HG02588 (cell line): ENCODE results near the gene CDS2.

Experiments used
- ATAC-seq: cut with Tn5 transposase; IDR thresholded peaks from one replicate; pipeline ENCODE4 v1.9.1; 2021; ENCODE audit warnings: mild to moderate bottlenecking, moderate library complexity; ENCODE audit not compliant: unreplicated experiment

Gene CDS2

DNA sequence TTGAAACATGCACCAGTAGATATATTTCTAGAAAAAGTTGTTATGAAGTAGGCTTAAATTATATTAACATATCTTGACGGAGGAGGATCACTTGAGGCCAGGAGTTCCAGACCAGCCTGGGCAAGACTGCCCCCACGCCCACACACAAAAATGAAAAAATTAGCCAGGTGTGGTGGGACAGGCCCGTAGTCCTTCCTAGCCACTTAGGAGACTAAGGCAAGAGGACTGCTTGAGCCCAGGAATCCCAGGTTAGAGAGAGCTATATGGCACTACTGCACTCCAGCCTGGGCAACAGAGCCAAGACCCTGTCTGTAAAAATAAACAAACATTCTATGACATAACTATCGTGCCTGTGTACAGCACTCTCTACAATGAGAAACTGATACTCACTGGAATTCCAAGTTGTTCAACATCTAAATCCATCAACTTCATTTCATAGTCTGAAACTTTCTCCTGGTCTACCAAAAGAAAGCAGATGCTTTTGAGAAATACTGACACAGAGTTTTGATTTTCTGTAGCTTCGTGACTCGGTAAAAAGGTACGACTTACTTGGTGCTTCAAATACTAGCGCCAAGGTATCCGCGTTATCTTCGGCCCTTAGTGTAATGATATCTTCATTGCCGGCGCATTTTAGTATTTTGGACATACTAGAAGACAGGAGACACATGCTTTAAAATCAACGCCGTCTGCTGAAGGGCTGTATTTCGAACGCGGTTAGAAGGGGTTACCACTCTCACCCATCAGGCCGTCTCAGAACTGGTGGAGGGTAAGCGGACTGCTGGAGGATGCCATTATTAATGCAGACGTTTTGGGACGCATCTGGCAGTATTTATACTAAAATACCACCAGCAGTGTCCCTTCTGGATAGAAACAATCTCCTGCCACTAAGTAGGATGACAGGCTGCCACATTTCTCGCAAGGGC is 8.3 kb upstream of the CDS2 start:
- no peak for ATAC-seq

DNA sequence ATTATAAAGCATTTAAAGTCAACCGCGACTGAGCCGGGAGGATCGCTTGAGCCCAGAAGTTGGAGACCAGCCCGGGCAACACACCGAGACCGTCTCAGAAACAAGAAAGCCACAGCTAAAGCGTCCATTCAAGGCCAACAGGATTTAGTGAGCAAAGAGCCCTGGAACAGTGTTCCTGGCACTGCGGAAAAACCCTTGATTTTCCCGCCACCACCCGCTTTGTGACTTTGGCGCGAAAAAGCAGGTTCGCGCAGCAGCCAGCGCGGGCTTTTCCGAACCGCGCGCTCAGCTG is 7.7 kb upstream of the CDS2 start:
- no peak for ATAC-seq

DNA sequence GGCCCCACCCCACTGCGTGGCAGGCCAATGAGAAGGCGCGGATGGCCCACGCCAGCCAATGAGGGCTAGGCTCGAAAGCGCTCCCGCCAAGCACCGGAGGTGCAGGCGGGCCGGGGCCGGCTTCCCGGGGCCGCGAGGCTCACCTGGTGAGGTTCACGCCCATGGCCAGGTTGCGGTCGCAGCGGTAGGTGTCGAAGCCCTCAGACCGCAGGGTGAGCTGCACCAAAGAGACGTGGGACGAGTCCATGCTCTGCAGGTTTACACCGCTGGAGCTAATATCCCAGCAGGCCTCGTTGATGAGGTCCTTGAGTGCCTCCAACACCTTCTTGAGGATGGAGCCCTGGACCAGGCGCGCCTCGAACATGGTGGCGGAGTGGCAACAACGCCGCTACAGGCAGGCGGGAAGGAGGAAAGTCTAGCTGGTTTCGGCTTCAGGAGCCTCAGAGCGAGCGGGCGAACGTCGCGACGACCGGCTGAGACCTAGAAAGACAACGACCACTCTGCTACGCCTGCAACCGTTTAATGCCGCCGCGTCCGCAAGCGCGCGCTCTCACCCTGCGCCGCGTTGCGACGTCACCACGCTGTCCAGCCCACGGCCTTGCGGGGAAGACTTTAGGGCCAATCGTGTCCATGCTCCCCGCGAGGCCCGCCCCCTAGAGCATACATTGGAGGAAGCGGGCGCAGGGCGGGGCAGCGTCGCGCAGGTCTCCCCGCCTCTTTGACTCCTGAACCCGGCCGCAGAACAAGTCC is 7.2 kb upstream of the CDS2 start, which contains the start of gene PCNA:
Gene PCNA (minus strand): TSS at position 524 of the 750 bp plus-strand sequence. CDS start 160 bp downstream, at position 364.
- ATAC-seq = peak; percentile 96

DNA sequence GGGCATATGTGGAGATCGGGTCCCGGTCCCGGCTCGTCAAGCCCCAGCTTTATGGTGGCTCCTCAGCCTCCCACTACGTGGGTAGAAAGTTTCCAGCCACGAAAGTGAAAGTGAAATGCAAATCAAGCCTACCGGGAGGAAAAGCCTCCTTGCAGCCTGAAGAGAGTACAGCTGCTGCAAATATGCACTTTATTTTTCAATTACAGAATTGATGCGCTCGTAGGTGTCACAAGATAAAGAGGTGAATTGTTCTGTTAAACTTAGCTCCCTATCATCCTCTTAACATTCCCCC is 6.7 kb upstream of the CDS2 start:
- no peak for ATAC-seq

DNA sequence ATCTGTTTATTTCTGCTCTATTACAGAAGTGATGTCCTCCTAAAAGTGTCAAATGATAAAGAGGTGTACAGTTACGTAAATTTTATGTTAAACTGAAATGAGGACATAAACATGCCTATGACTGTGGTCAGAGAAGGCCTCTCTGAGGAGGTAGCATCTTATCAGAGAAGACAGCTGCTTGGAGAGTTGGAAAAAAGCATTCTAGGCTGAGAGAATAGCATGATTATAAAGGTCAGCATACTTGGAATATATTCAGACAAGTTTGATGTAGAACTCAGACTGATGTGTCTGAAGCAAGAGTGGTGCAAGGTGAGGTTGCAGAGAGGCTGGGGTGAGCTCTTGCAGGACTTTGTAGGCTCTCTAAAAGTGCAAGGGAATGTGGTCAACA is 3.9 kb upstream of the CDS2 start:
- no peak for ATAC-seq

GRCh38 chr20:5127204-5127858 is 523 bp downstream of the CDS2 start:
- ATAC-seq = peak; percentile 17

DNA sequence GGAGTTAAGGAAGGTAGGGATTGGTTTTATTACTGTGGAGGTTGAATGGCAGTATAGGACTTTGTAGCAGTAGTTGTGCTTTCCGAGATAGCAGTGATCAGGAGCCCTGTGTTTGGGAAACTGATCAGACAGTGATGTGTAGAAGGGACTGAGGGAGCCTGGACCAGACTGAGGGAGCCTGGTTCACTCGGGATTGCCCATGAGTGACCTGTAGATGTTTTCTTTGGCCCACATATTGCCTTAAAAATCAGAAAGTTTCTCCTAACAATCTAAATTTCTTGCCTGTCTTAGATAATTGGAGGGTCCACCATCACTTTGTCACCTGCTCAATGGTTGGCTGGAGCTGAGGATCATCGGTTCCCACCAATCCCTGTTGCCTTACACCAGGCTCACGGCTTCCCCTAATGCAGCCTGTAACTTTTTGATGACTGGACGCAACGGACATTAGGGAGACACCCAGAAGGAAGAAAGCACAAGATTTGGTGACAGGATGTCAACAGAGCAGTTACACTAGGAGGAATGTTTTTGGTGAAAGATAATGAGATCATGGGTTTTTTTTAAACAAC is 1.1 kb downstream of the CDS2 start:
- no peak for ATAC-seq

DNA sequence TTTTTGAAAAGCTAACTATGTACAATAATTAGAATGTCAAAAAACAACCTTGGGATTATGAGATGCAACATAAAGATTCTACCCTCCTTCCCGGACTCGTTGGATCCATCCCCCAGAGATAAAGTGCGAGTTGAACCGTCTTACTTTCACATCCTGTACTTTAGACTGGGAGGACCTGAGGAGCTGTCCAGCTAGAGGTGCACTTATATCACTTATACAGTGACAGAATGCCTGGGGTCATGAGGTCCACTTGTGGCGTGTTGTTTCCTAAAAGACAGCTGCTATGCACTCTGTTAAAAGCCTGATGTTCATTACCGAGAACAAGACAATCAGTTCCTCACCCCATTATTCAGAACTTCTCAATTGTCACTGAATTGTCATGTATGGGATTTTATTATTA is 2.1 kb downstream of the CDS2 start:
- no peak for ATAC-seq

- no peak for ATAC-seq
Measured at GRCh38 chr20:5131502-5131901, 4.7 kb downstream of the CDS2 start.

- ATAC-seq = no peak
Measured at GRCh38 chr20:5133998-5134397, 7.2 kb downstream of the CDS2 start.

DNA sequence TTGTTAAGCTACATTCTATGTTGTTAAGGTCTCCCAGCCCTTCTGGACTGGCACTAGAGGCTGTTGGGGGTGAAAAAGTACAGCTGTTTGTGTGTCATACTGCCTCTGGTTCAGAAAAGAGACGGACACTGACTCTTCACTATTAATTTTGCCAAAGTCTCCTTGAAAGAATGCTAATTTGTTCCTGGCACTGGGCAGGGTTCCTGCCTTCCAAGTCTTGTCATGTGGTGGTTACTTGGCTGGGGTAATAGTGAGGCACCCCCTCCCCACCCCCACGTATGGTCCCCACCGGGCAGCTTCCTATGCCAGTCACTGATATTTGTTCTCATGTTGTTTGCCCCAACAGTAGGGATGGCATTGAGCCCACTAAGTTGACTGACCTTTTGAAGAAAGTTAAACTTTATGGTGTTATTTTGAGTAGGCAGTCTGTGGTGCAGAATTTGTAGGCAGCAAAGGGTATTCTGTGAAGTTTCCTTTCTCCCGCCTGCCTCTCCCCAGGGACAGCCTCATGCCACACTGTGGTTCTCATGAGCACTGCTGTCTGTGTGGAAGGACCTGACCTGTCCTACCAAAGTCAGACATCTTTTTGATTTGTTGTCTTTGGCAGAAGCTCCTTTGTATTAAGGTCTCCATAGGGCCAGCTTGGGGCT is 8.7 kb downstream of the CDS2 start:
- ATAC-seq = peak; percentile 46

DNA sequence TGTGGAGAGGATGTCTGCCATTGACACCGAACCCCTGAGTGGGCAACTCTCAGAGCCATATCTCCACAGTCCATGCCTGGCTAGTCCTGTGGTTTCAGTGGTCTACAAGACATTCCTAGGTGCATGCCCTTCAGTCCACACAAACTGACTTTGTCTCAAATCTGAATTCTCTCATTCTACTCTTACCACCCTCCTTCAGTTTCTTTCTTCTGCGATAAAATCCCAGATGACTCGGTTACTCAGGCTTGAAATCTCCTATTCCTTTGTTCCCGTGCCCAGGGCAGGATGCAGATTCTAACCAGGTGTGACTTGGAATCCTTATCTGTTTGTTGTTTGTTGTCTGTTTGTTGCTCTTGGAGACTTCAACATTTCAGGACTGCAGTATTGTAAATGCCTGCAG is 9.3 kb downstream of the CDS2 start:
- peak; percentile 8 for ATAC-seq

DNA sequence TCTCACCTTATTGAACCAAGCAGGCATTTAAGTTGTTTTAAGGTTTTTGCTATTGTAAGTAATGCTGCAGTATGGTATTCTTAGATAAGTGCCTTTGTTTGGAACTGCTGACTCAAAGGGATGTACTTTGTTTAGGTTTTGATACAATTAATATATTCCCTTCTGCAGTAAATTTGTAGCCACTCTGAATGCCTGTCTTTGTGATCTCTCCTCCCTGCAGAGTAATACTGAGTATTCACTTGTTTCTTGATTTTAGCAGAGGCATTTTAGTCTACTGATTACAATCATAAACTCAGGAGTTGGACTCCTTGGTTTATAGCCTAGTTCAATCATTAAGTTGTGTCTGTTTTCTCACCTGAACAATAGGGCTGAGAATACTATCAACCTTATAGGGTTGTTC is 13.4 kb downstream of the CDS2 start:
- ATAC-seq = no peak

- no peak for ATAC-seq
Measured at GRCh38 chr20:5141615-5142014, 14.8 kb downstream of the CDS2 start.

GRCh38 chr20:5143851-5144250 is 17.0 kb downstream of the CDS2 start:
- ATAC-seq = no peak

DNA sequence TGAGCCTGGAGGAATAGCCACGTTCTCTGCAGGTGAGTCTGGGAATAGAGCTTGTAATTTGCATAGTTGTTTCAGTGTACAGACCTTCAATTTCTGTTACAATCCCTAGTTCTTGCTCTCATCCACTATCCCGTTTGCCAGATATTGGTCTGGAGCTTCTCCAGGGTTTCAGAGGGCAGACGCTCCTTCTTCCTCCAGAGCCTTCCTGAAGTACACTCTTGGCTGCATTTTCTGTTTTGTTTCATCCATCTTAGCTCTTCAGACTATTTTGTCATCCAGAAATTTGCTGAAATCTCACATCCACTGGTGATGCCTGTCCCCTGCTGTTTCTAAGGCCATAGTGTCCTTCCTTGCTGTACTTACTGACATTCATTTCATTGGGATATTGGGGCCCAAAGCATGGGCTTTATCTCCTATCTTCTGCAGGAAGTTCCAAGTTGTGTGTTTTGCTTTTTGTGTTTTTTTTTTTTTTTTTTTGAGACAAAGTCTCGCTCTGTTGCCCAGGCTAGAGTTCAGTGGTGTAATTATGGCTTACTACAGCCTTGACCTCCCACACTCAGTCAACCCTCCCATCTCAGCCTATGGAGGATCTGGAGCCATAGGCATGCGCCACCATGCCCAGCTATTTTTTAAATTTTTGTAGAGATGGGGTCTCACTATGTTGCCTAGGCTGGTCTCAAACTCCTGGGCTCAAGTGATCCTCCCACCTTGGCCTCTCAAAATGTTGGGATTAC is 18.7 kb downstream of the CDS2 start:
- ATAC-seq = no peak

DNA sequence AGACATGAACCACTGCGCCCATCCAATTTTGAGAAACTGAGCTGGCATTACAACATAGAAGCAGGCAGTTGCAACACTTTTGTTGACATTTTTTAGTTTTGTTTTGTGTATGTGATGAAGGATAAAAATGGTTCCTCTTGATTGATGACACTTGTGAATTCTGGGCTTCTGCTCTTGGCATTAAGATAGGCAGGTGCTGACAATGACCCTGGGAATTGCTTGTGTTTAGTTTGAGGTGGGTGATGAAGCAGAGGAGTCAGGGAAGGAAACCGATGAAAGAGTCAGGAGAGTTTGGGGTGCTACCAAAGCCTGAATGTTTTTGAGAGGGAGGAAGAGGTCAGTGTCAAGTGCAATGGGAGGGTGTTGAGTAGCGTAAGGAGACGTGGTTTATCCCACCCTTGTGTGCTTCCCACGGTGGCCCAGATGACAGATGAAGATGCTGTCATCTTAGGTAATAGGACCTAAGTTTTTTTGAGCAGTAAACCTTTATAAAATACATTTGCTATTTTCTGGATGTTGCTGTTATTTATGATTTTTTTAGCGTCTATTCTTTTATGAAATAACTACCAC is 19.4 kb downstream of the CDS2 start:
- no peak for ATAC-seq

DNA sequence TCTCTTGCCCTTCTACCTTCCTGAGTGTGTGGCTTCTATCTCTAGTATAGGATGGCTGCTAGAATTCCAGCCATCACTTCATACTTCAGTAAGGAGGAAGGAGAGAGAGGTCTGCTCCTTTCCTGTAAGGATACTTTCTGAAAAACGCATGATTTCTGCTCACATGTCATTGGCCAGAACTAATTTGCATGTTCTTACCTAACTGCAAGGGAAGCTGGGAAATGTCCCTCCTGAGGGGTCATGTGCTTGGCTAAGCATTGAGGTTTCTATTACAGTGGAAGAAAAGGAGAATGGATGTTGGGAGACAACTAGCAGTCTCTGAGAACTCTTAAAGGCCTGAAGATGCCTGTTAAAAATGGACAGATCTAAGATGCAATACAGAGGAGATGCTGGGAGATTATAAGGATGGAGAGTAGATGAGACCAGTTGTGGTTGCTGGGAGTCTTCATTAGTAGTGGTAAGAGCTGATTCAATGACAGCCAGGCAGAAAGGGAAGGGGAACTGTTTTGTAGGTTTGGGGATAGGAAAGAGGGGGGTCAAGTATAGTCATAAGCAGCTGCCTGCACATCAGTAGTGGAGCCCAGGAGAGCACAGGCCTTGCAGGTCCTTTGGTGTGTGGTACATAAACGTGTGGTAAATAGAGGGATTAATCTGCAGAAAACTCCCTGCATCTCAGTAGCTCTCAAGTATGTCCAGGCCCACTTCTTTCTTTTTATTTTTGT is 20.2 kb downstream of the CDS2 start:
- ATAC-seq = no peak

GRCh38 chr20:5148581-5148980 is 21.8 kb downstream of the CDS2 start:
- no peak for ATAC-seq

GRCh38 chr20:5149892-5150225 is 23.1 kb downstream of the CDS2 start:
- ATAC-seq = no peak
